Mesenchymal stem cell (in vitro differentiated cells and primary cell): Measurements from ENCODE around the gene IL1RAPL1.

Experiments used
- DNase-seq: peaks from one replicate; pipeline ENCODE4 v3.0.0-alpha.2; 2013
- H2AFZ ChIP-seq: one replicate; pipeline ENCODE4 v1.6.1; 2013; ENCODE audit warnings: low read depth, mild to moderate bottlenecking, control low read depth, inconsistent platforms, low read length, moderate library complexity
- H2AK5ac ChIP-seq: 2 replicates; pipeline ENCODE4 v1.6.1; 2013; ENCODE audit warnings: low read length, moderate library complexity, mild to moderate bottlenecking, inconsistent platforms; ENCODE audit not compliant: severe bottlenecking
- H2BK120ac ChIP-seq: one replicate; pipeline ENCODE4 v1.6.1; 2013; ENCODE audit warnings: low read depth, mild to moderate bottlenecking, inconsistent platforms, low read length, moderate library complexity
- H2BK12ac ChIP-seq, 2 experiments: one replicate each; pipeline ENCODE4 v1.6.1; 2013; ENCODE audit warnings: inconsistent platforms in 2 of 2, low read length in 2 of 2, mild to moderate bottlenecking in 2 of 2, moderate library complexity in 2 of 2, control low read depth in 1 of 2
- H2BK15ac ChIP-seq: one replicate; pipeline ENCODE4 v1.6.1; 2013; ENCODE audit warnings: mild to moderate bottlenecking, low read depth, inconsistent platforms; ENCODE audit not compliant: poor library complexity, severe bottlenecking
- H2BK5ac ChIP-seq: 2 replicates; pipeline ENCODE4 v1.6.1; 2013; ENCODE audit warnings: low read depth, mild to moderate bottlenecking, low read length, control low read depth, inconsistent platforms; ENCODE audit not compliant: poor library complexity, severe bottlenecking
- H3K14ac ChIP-seq, 2 experiments: one replicate each; pipeline ENCODE4 v1.6.1; 2013; ENCODE audit warnings: inconsistent platforms in 2 of 2, low read length in 2 of 2, control low read depth in 1 of 2, mild to moderate bottlenecking in 1 of 2, moderate library complexity in 1 of 2
- H3K18ac ChIP-seq, 2 experiments: one replicate each; pipeline ENCODE4 v1.6.1; 2013; ENCODE audit warnings: inconsistent platforms in 2 of 2, low read length in 2 of 2, control low read depth in 1 of 2, low read depth in 1 of 2, mild to moderate bottlenecking in 1 of 2
- H3K23ac ChIP-seq, 2 experiments: one replicate each; pipeline ENCODE4 v1.6.1; 2013; ENCODE audit warnings: inconsistent platforms in 2 of 2, low read length in 2 of 2, mild to moderate bottlenecking in 2 of 2, moderate library complexity in 2 of 2, control low read depth in 1 of 2
- H3K27ac ChIP-seq: 2 replicates; pipeline ENCODE4 v1.5.1; 2013; ENCODE audit warnings: mild to moderate bottlenecking, moderate library complexity, low read length, control low read depth, inconsistent platforms; ENCODE audit not compliant: poor library complexity, severe bottlenecking
- H3K27me3 ChIP-seq, 2 experiments: 2 replicates each; pipeline versions ENCODE4 v1.6.1 to v1.7.0; 2013; ENCODE audit warnings: low read length in 2 of 2, mild to moderate bottlenecking in 2 of 2, moderate library complexity in 2 of 2, control low read depth in 1 of 2, inconsistent platforms in 1 of 2; ENCODE audit not compliant: control insufficient read depth in 1 of 2, insufficient read depth in 1 of 2
- H3K36me3 ChIP-seq, 2 experiments: 2 replicates each; pipeline versions ENCODE4 v1.6.1 to v1.7.0; 2013; ENCODE audit warnings: low read length in 2 of 2, control low read depth in 1 of 2, inconsistent platforms in 1 of 2, low read depth in 1 of 2, mild to moderate bottlenecking in 1 of 2; ENCODE audit not compliant: insufficient read depth in 2 of 2, control insufficient read depth in 1 of 2
- H3K4ac ChIP-seq, 2 experiments: one replicate each; pipeline ENCODE4 v1.6.1; 2013; ENCODE audit warnings: inconsistent platforms in 2 of 2, low read length in 2 of 2, mild to moderate bottlenecking in 2 of 2, moderate library complexity in 2 of 2, control low read depth in 1 of 2, low read depth in 1 of 2
- H3K4me1 ChIP-seq: 2 replicates; pipeline ENCODE4 v1.6.1; 2013; ENCODE audit warnings: low read depth, low read length, control low read depth; ENCODE audit not compliant: control insufficient read depth, insufficient read depth
- H3K4me2 ChIP-seq: 2 replicates; pipeline ENCODE4 v1.6.1; 2013; ENCODE audit warnings: low read length, mild to moderate bottlenecking, inconsistent platforms; ENCODE audit not compliant: poor library complexity, severe bottlenecking
- H3K4me3 ChIP-seq, 2 experiments: 2 replicates each; pipeline versions ENCODE4 v1.5.1 to v1.7.0; 2013; ENCODE audit warnings: low read length in 2 of 2, mild to moderate bottlenecking in 2 of 2, control low read depth in 1 of 2, low read depth in 1 of 2; ENCODE audit not compliant: insufficient read depth in 1 of 2
- H3K79me1 ChIP-seq: replicated peaks from 2 replicates; pipeline ENCODE4 v1.6.1; 2013; ENCODE audit warnings: mild to moderate bottlenecking, control low read depth, low read length, inconsistent platforms; ENCODE audit not compliant: poor library complexity, severe bottlenecking
- H3K9ac ChIP-seq: 2 replicates; pipeline ENCODE4 v1.7.0; 2013; ENCODE audit warnings: mild to moderate bottlenecking, low read length, moderate library complexity
- H3K9me3 ChIP-seq: 2 replicates; pipeline ENCODE4 v1.7.0; 2013; ENCODE audit warnings: mild to moderate bottlenecking, low read length; ENCODE audit not compliant: control insufficient read depth
- H4K8ac ChIP-seq: one replicate; pipeline ENCODE4 v1.6.1; 2013; ENCODE audit warnings: inconsistent platforms, mild to moderate bottlenecking, low read length, moderate library complexity
- H4K91ac ChIP-seq: one replicate; pipeline ENCODE4 v1.6.1; 2013; ENCODE audit warnings: mild to moderate bottlenecking, low read length, inconsistent platforms
- WGBS: methylation state at CpG from one replicate; pipeline ENCODE4 v1.1.7; 2013; ENCODE audit warnings: mixed read lengths; 5-methylcytosine and 5-hydroxymethylcytosine counted together

The IL1RAPL1 gene

GRCh38 chrX:29876733-29877132 lies 1289.5 kb downstream of the IL1RAPL1 start:
- WGBS = 95% methylated on average over 3 of the region's 4 CpGs
- H2AFZ ChIP-seq = no peak overlapping the region
- no peak overlapping the region for H2BK120ac ChIP-seq
- H3K9me3 ChIP-seq = no peaks in the 10 kb centered on the region
- H3K79me1 ChIP-seq = no peaks in the 10 kb centered on the region
- H3K4ac ChIP-seq = no peak overlapping the region
- H3K23ac ChIP-seq = no peak overlapping the region
- H4K91ac ChIP-seq = no peak overlapping the region
- H3K4me2 ChIP-seq = no peak overlapping the region
- no peaks in the 10 kb centered on the region for H3K4me1 ChIP-seq
- no peak overlapping the region for H3K18ac ChIP-seq
- no peak overlapping the region for H2AK5ac ChIP-seq
- H2BK5ac ChIP-seq = no peak overlapping the region
- H3K4me3 ChIP-seq = no peak overlapping the region
- H3K9ac ChIP-seq = no peak overlapping the region
- H3K36me3 ChIP-seq = no peaks in the 10 kb centered on the region
- H3K27me3 ChIP-seq = no peaks in the 10 kb centered on the region
- H2BK15ac ChIP-seq = no peak overlapping the region
- DNase-seq = no peak
- H3K27ac ChIP-seq = no peak overlapping the region
- no peak overlapping the region for H3K14ac ChIP-seq
- no peak overlapping the region for H4K8ac ChIP-seq
- no peak overlapping the region for H2BK12ac ChIP-seq

DNA sequence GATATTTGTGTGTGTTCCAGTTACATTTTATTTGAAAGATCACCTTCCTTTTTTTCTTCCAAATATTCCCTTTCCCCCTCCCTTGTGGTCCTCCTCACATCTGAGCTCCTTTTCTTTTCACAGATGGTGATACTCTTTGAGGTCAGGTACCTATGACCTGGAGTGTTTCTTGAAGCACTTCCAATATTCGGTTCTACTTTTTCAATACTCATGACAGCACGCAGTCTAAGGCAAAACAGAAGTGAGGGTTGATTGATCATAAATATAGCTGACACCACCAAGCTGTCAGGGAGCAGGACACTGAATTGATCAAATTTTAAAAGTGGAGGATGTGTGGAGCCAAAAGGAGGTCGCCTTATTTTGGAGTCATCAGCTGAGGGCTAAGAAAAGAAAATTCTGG lies 1293.7 kb downstream of the IL1RAPL1 start:
- Histone ChIP-seq H3K4me3 (no peak overlapping the region), H4K91ac (no peak overlapping the region), H3K18ac (no peak overlapping the region), H2BK12ac (no peak overlapping the region), H2AFZ (no peak overlapping the region), H3K4ac (no peak overlapping the region), H4K8ac (no peak overlapping the region), H3K9ac (no peak overlapping the region), H2BK120ac (no peak overlapping the region), H3K79me1 (no peaks in the 10 kb centered on the region), H3K27me3 (no peaks in the 10 kb centered on the region), H3K23ac (no peak overlapping the region), H3K4me1 (no peaks in the 10 kb centered on the region), H3K27ac (no peak overlapping the region), H3K14ac (no peak overlapping the region), H2BK5ac (no peak overlapping the region), H3K9me3 (no peaks in the 10 kb centered on the region), H2AK5ac (no peak overlapping the region), H3K4me2 (no peak overlapping the region), H2BK15ac (no peak overlapping the region), H3K36me3 (no peaks in the 10 kb centered on the region)
- DNase-seq = no peak
- 90% methylated on average over 3 of the region's 3 CpGs for WGBS

GRCh38 chrX:29890004-29890403 lies 1302.8 kb downstream of the IL1RAPL1 start:
- 94% methylated on average over 2 of the region's 2 CpGs for WGBS
- Histone ChIP-seq H3K18ac (no peak overlapping the region), H2BK5ac (no peak overlapping the region), H3K9me3 (no peaks in the 10 kb centered on the region), H2AFZ (no peak overlapping the region), H4K8ac (no peak overlapping the region), H3K36me3 (no peaks in the 10 kb centered on the region), H3K4me1 (no peaks in the 10 kb centered on the region), H3K4me3 (no peak overlapping the region), H3K9ac (no peak overlapping the region), H3K23ac (no peak overlapping the region), H3K4ac (no peak overlapping the region), H2BK12ac (no peak overlapping the region), H3K27me3 (no peaks in the 10 kb centered on the region), H2BK15ac (no peak overlapping the region), H3K27ac (no peak overlapping the region), H2AK5ac (no peak overlapping the region), H2BK120ac (no peak overlapping the region), H3K14ac (no peak overlapping the region), H4K91ac (no peak overlapping the region), H3K79me1 (no peaks in the 10 kb centered on the region), H3K4me2 (no peak overlapping the region)
- DNase-seq = peak; percentile 12

GRCh38 chrX:29890646-29891200 lies 1303.5 kb downstream of the IL1RAPL1 start:
- Histone ChIP-seq H2AFZ (no peak overlapping the region), H3K9me3 (no peaks in the 10 kb centered on the region), H3K27me3 (no peaks in the 10 kb centered on the region), H3K4me3 (no peak overlapping the region), H3K23ac (no peak overlapping the region), H2BK5ac (no peak overlapping the region), H3K36me3 (no peaks in the 10 kb centered on the region), H3K4me1 (no peaks in the 10 kb centered on the region), H3K9ac (no peak overlapping the region), H4K91ac (no peak overlapping the region), H2AK5ac (no peak overlapping the region), H3K4me2 (no peak overlapping the region), H3K27ac (no peak overlapping the region), H3K4ac (no peak overlapping the region), H2BK12ac (no peak overlapping the region), H2BK120ac (no peak overlapping the region), H3K79me1 (no peaks in the 10 kb centered on the region), H2BK15ac (no peak overlapping the region), H4K8ac (no peak overlapping the region), H3K14ac (no peak overlapping the region), H3K18ac (no peak overlapping the region)
- no peak for DNase-seq
- 88% methylated on average over 2 of the region's 2 CpGs for WGBS
